ENCODE measurements around the gene AGER. TPM values are rescaled to one million over a fixed set of nuclear protein-coding genes. Genes with fewer than 3 reads are reported as not detected.
A peak's percentile ranks its signal among the peaks of the same experiment; 100 is the strongest.

AGER gene
- total RNA-seq, 1 donor from 2014 or later = 25.7 TPM

DNA sequence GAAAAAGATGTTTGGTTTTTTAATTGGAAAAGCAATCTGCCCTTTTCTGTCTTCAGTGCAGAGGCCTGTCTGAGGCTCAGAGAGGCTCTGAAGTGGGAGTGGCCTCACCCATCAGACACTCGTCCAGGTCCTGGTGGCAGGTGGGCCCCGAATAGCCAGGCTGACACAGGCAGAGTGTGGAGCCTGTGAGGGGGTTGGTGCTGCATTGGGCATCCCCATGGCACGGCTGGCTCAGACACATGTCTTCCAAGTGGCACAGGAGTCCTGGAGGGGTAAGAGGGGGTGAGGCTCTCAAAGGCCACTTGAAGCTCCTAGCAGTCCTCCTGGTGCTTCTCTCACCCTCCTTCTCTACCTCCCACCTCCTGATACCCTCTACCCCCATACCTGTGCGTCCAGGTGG lies 36.0 kb upstream of the AGER start:
- no peaks in the 10 kb centered on the region for H3K36me3 Mint-ChIP-seq (ENCODE audit: low read depth)
- no peaks in the 10 kb centered on the region for H3K27me3 Mint-ChIP-seq (ENCODE audit: low read depth)
- H3K9me3 Mint-ChIP-seq = no peaks in the 10 kb centered on the region
- no peak for DNase-seq (ENCODE audit: low read depth, low spot score)
- TF ChIP-seq, protein P1, sequence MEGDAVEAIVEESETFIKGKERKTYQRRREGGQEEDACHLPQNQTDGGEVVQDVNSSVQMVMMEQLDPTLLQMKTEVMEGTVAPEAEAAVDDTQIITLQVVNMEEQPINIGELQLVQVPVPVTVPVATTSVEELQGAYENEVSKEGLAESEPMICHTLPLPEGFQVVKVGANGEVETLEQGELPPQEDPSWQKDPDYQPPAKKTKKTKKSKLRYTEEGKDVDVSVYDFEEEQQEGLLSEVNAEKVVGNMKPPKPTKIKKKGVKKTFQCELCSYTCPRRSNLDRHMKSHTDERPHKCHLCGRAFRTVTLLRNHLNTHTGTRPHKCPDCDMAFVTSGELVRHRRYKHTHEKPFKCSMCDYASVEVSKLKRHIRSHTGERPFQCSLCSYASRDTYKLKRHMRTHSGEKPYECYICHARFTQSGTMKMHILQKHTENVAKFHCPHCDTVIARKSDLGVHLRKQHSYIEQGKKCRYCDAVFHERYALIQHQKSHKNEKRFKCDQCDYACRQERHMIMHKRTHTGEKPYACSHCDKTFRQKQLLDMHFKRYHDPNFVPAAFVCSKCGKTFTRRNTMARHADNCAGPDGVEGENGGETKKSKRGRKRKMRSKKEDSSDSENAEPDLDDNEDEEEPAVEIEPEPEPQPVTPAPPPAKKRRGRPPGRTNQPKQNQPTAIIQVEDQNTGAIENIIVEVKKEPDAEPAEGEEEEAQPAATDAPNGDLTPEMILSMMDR (conservative IDR thresholded peaks at IDR 0.05) = no peak
- no peak overlapping the region for H3K27ac Mint-ChIP-seq (ENCODE audit: unreplicated experiment)
- H3K4me3 Mint-ChIP-seq = no peak overlapping the region
- peaks cover 9% of the 10 kb centered on the region for H3K4me1 Mint-ChIP-seq

DNA sequence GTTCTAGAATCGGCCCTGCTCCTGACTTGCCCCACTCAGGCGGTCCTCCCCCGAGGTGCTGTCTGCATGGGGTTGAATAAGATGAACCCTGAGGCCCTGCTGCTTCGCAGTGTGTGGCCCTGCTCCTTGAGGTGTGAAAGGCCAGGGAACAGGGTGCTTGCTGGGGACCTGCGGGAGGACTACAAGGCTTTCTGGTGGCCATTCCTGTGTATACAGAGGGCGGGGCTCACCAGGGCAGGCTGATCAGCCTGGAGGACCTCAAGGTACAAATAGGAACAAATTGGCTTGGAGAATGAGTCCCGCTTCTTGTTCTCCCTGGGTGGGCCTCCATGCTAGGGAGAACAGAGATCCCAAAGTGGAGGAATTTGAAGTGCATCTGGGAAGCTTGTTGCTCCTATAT lies 34.1 kb upstream of the AGER start:
- no peaks in the 10 kb centered on the region for H3K27me3 Mint-ChIP-seq (ENCODE audit: low read depth)
- TF ChIP-seq, protein P1 (conservative IDR thresholded peaks at IDR 0.05) = no peak
- H3K4me3 Mint-ChIP-seq = no peak overlapping the region
- H3K36me3 Mint-ChIP-seq (ENCODE audit: low read depth) = no peaks in the 10 kb centered on the region
- H3K27ac Mint-ChIP-seq (ENCODE audit: unreplicated experiment) = no peak overlapping the region
- no peaks in the 10 kb centered on the region for H3K9me3 Mint-ChIP-seq
- peaks cover 1% of the 10 kb centered on the region for H3K4me1 Mint-ChIP-seq
- no peak for DNase-seq (ENCODE audit: low read depth, low spot score)

DNA sequence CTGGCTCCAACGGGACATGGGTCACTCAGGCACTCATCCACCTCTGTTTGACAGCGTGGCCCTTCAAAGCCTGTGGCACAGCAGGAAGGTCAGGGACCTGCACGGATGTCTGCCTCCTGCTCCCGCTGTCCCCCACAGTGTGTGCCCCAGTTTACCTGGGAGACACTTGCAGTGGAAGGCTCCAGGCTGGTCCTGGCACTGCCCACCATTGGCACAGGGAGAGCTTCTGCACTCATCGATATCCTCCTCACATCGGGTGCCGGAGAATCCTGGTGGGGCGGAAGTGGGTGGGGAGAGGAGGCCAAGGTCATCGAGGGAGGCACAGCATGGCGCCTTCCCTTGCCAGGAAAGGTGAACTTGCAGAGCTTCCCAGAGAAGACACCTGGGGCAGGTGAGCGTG lies 32.9 kb upstream of the AGER start:
- H3K27me3 Mint-ChIP-seq (ENCODE audit: low read depth) = no peaks in the 10 kb centered on the region
- no peak overlapping the region for H3K4me3 Mint-ChIP-seq
- H3K27ac Mint-ChIP-seq (ENCODE audit: unreplicated experiment) = peak overlapping the region; percentile 30
- no peaks in the 10 kb centered on the region for H3K4me1 Mint-ChIP-seq
- H3K9me3 Mint-ChIP-seq = no peaks in the 10 kb centered on the region
- DNase-seq (ENCODE audit: low read depth, low spot score) = no peak
- TF ChIP-seq, protein P1 (conservative IDR thresholded peaks at IDR 0.05) = no peak
- no peaks in the 10 kb centered on the region for H3K36me3 Mint-ChIP-seq (ENCODE audit: low read depth)

DNA sequence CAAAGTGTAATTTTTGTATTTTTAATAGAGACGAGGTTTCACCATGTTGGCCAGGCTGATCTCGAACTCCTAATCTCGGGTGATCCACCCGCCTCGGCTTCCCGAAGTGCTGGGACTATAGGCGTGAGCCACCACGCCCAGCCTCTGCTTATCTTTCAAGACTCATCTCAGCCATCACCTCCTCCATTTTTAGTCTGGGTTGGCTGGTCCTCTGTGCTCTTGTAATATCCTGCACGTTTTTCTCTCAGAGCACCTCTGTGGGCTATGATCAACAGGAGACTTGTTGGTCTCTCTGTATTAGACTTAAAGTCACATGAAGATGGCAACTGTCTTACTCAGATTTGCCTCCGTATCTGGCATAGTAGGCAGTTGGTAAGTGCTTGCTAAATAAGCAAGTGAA lies 32.2 kb upstream of the AGER start:
- no peaks in the 10 kb centered on the region for H3K36me3 Mint-ChIP-seq (ENCODE audit: low read depth)
- no peaks in the 10 kb centered on the region for H3K4me1 Mint-ChIP-seq
- TF ChIP-seq, protein P1 (conservative IDR thresholded peaks at IDR 0.05) = no peak
- DNase-seq (ENCODE audit: low read depth, low spot score) = no peak
- no peak overlapping the region for H3K4me3 Mint-ChIP-seq
- H3K27me3 Mint-ChIP-seq (ENCODE audit: low read depth) = no peaks in the 10 kb centered on the region
- no peak overlapping the region for H3K27ac Mint-ChIP-seq (ENCODE audit: unreplicated experiment)
- no peaks in the 10 kb centered on the region for H3K9me3 Mint-ChIP-seq

DNA sequence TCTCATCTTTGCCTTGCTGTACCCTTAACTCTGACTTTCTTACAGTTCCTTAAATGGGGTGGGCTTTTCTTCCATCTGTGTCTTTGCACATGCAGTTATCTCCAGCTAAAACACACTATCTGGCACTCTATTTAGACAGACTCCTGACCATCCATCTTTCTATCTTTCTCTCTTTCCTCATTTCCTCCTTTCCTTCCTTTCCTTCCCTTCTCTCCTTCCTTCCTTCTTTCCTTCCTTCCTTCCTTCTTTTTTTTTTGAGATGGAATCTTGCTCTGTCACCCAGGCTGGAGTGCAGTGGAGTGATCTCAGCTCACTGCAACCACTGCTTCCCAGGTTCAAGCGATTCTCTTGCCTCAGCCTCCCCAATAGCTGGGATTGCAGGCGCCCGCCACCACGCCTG lies 31.6 kb upstream of the AGER start:
- H3K27me3 Mint-ChIP-seq (ENCODE audit: low read depth) = no peaks in the 10 kb centered on the region
- no peaks in the 10 kb centered on the region for H3K36me3 Mint-ChIP-seq (ENCODE audit: low read depth)
- DNase-seq (ENCODE audit: low read depth, low spot score) = no peak
- no peaks in the 10 kb centered on the region for H3K4me1 Mint-ChIP-seq
- H3K4me3 Mint-ChIP-seq = no peak overlapping the region
- TF ChIP-seq, protein P1 (conservative IDR thresholded peaks at IDR 0.05) = no peak
- no peaks in the 10 kb centered on the region for H3K9me3 Mint-ChIP-seq
- H3K27ac Mint-ChIP-seq (ENCODE audit: unreplicated experiment) = no peak overlapping the region

DNA sequence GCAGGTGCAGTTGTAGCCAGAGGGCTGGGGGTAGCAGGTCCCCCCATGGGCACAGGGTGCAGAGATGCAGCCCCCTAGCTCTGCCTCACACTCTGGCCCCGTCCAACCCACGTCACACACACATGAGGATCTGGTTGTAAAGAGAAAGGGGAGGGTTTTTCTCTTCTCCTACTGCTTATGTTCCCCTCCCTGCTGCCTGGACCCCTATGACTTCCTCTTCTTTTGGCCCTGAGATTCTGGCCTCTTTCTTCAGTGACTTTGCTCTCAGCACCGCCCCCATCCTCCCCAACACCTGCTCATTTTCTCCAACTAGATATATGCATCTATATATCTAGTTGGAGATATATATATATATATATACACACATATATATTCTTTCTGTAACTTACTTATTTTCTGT lies 30.1 kb upstream of the AGER start:
- Mint-ChIP-seq H3K36me3 (ENCODE audit: low read depth) (no peaks in the 10 kb centered on the region), H3K27ac (ENCODE audit: unreplicated experiment) (no peak overlapping the region), H3K9me3 (no peaks in the 10 kb centered on the region), H3K4me1 (no peaks in the 10 kb centered on the region), H3K4me3 (no peak overlapping the region), H3K27me3 (ENCODE audit: low read depth) (no peaks in the 10 kb centered on the region)
- DNase-seq (ENCODE audit: low read depth, low spot score) = no peak
- TF ChIP-seq, protein P1 (conservative IDR thresholded peaks at IDR 0.05) = no peak
